Astrocyte of the spinal cord (primary cell): ENCODE results near the gene RPL41.
A peak's percentile ranks its signal among the peaks of the same experiment; 100 is the strongest.
"Not testable (repeated sequence)": the region's sequence is repeated elsewhere in the genome, so short reads cannot be mapped to it uniquely, and the experiment has no call there.

Experiments
- DNase-seq: peaks from one replicate; pipeline ENCODE4 v3.0.0; 2011; ENCODE audit warnings: low read depth, low spot score
- H3K4me3 ChIP-seq: 2 replicates; pipeline ENCODE4 v1.5.1; 2011; ENCODE audit warnings: low read depth, mild to moderate bottlenecking, low read length, moderate library complexity
- in situ Hi-C: cut with HindIII; loops from 2 replicates; pipeline ENCODE4 v1.10.0; 2017; ENCODE audit warnings: low sequenced_read_pairs
- TF ChIP-seq, protein P1 (sequence below): IDR thresholded peaks from 2 replicates; pipeline ENCODE4 v1.5.1; 2012; ENCODE audit warnings: low read depth, mild to moderate bottlenecking, low read length, inconsistent platforms

Gene RPL41

DNA sequence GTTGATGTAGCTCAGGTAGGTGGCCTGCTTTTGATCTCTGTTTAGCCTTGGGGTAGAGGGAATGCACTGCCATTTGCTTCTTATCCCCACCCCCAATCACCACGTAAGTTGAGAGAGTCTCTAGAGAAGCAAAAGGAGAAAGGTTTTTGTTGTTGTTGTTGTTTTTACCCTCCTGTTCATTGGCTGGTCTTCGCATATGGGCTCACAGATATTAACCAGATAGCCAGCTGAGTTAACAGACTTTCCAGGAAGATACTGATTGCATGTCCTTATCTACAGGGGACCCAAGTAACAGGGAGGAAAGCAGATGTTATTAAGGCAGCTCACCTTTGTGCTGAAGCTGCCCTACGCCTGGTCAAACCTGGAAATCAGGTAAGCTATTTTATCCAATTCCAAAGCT lies 9.2 kb upstream of the RPL41 start:
- H3K4me3 ChIP-seq = no peak overlapping the region
- TF ChIP-seq, protein P1, sequence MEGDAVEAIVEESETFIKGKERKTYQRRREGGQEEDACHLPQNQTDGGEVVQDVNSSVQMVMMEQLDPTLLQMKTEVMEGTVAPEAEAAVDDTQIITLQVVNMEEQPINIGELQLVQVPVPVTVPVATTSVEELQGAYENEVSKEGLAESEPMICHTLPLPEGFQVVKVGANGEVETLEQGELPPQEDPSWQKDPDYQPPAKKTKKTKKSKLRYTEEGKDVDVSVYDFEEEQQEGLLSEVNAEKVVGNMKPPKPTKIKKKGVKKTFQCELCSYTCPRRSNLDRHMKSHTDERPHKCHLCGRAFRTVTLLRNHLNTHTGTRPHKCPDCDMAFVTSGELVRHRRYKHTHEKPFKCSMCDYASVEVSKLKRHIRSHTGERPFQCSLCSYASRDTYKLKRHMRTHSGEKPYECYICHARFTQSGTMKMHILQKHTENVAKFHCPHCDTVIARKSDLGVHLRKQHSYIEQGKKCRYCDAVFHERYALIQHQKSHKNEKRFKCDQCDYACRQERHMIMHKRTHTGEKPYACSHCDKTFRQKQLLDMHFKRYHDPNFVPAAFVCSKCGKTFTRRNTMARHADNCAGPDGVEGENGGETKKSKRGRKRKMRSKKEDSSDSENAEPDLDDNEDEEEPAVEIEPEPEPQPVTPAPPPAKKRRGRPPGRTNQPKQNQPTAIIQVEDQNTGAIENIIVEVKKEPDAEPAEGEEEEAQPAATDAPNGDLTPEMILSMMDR = no peak
- in situ Hi-C loops = no loop called here
- no peak for DNase-seq

GRCh38 chr12:56110571-56110970 lies 5.9 kb upstream of the RPL41 start:
- TF ChIP-seq, protein P1 = no peak
- in situ Hi-C loops = no loop called here
- H3K4me3 ChIP-seq = no peak overlapping the region
- DNase-seq = no peak

GRCh38 chr12:56114084-56114483 lies 2.3 kb upstream of the RPL41 start:
- in situ Hi-C loops = no loop called here
- no peak for DNase-seq
- no peak overlapping the region for H3K4me3 ChIP-seq
- TF ChIP-seq, protein P1 = no peak

- peak overlapping the region; percentile 79 for H3K4me3 ChIP-seq
- in situ Hi-C loops = no loop called here
- TF ChIP-seq, protein P1 = no peak
- peak; percentile 29 for DNase-seq
Observed at GRCh38 chr12:56115329-56115728, 1.1 kb upstream of the RPL41 start.

DNA sequence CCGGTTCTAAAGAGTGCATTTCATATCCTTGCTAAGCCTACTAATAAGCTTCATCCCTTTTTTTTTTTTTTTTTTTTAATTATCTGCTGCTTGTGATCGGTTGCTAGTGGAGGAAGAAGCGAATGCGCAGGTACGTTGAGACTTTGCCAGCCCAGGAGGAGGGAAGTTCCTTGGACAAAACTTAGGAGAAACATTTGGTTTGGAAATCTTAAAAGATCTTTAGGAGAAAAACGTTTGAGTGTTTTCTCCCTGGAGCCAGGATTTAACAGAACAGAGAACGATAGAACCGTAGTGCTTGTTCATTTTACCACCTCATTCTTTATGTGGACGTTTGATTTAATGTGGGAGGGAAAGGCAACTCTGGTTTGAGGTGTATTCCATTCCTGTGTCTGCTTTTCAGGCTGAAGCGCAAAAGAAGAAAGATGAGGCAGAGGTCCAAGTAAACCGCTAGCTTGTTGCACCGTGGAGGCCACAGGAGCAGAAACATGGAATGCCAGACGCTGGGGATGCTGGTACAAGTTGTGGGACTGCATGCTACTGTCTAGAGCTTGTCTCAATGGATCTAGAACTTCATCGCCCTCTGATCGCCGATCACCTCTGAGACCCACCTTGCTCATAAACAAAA lies 761 bp downstream of the RPL41 start:
- in situ Hi-C loops, DNase-seq: not testable (repeated sequence)
- peak overlapping the region; percentile 84 for H3K4me3 ChIP-seq

- TF ChIP-seq, protein P1 = peak; percentile 67
- peak; percentile 100 for DNase-seq
- H3K4me3 ChIP-seq = peak within 1 kb of the TSS; percentile 84
- in situ Hi-C loops = no loop called here
Observed at GRCh38 chr12:56117778-56118687, 1.6 kb downstream of the RPL41 start, which contains the start of gene ZC3H10. ZC3H10 (plus strand) TSS chr12:56118266; CDS start chr12:56120563, 2,297 bp downstream.
